Bone marrow (tissue), 2 donors: ENCODE measurements around the gene TMEM140.

Source experiments
- DNase-seq, 2 donors: peaks; one replicate each; lab custom pipeline; 2025; lab: John Stamatoyannopoulos, UW

TMEM140 gene

GRCh38 chr7:135174941-135175340 is 27.1 kb downstream of the TMEM140 start:
- DNase-seq = no peak

GRCh38 chr7:135175931-135176330 is 28.1 kb downstream of the TMEM140 start:
- DNase-seq = no peak

GRCh38 chr7:135177028-135177696 is 29.3 kb downstream of the TMEM140 start:
- no peak for DNase-seq

GRCh38 chr7:135178364-135178763 is 30.5 kb downstream of the TMEM140 start:
- no peak for DNase-seq

GRCh38 chr7:135179321-135179925 is 31.6 kb downstream of the TMEM140 start:
- no peak for DNase-seq

GRCh38 chr7:135180122-135180521 is 32.2 kb downstream of the TMEM140 start:
- DNase-seq = no peak

- no peak for DNase-seq
Observed at GRCh38 chr7:135181261-135181928, 33.5 kb downstream of the TMEM140 start.

- DNase-seq = no peak
Observed at GRCh38 chr7:135181929-135182678, 34.2 kb downstream of the TMEM140 start.

- DNase-seq = no peak
Observed at GRCh38 chr7:135183478-135183877, 35.6 kb downstream of the TMEM140 start.

GRCh38 chr7:135184254-135184841 is 36.5 kb downstream of the TMEM140 start:
- DNase-seq = no peak

- DNase-seq = no peak
Observed at GRCh38 chr7:135185471-135186260, 37.8 kb downstream of the TMEM140 start.

- no peak for DNase-seq
Observed at GRCh38 chr7:135186261-135186540, 38.3 kb downstream of the TMEM140 start.

- no peak for DNase-seq
Observed at GRCh38 chr7:135186841-135187253, 39.0 kb downstream of the TMEM140 start.

GRCh38 chr7:135188298-135188984 is 40.6 kb downstream of the TMEM140 start:
- no peak for DNase-seq

GRCh38 chr7:135189221-135189662 is 41.4 kb downstream of the TMEM140 start:
- no peak for DNase-seq

GRCh38 chr7:135189961-135190360 is 42.1 kb downstream of the TMEM140 start:
- DNase-seq = no peak

- DNase-seq = no peak
Observed at GRCh38 chr7:135190703-135191102, 42.8 kb downstream of the TMEM140 start.

GRCh38 chr7:135192914-135193536 is 45.2 kb downstream of the TMEM140 start:
- no peak for DNase-seq

GRCh38 chr7:135193615-135194081 is 45.8 kb downstream of the TMEM140 start:
- no peak for DNase-seq

- DNase-seq = no peak
Observed at GRCh38 chr7:135194494-135195095, 46.7 kb downstream of the TMEM140 start.
